ENCODE data around the gene OSBPL10.
A peak's percentile ranks its signal among the peaks of the same experiment; 100 is the strongest.
"Not testable (repeated sequence)": the region's sequence is repeated elsewhere in the genome, so short reads cannot be mapped to it uniquely, and the experiment has no call there.

Gene OSBPL10

DNA sequence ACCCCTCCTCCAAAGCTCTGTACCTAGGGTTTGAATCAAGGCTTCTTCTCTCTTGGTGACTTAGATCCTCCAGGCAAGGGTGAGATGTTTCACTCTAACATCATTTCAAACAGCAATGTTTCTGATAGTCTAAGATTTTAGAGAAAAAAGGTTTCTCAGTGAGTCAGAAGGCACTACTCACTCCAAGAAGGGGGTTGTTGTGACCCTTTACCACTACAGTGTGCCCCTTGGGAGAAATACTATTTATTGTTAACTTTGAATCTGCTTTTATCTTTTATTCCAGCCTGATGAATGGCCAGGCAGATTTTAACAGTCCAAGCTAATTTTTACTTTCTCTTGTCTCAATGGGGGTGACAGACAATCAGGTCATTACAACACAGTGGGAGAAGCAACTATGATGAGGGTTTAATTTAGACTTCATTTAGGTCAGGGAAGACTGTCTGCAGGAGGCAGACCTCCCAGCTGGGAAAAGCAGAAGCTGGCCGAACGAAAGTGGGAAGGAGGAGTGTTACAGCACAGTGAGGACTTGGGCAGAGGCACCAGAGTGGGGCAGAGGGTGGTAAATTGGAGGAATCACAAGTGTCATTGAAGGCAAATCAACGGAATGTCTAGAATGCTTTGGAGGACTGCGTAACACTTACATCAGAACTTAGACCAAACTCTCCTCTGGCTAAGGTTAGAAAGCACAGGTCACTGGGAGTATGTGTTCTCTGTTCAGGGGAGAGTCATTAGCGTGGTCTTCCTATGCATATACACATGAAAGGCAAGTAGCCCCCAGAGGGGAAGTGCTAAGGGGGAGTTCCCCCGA, 21.7 kb upstream of the OSBPL10 start:
- Mint-ChIP-seq H3K9me3 (no peaks in the 10 kb centered on the region), H3K4me1 (ENCODE audit: low read depth) (peaks cover 23% of the 10 kb centered on the region), H3K27ac (no peak overlapping the region), H3K27me3 (peaks cover 10% of the 10 kb centered on the region), H3K4me3 (no peak overlapping the region), H3K36me3 (ENCODE audit: low read depth) (no peaks in the 10 kb centered on the region)

DNA sequence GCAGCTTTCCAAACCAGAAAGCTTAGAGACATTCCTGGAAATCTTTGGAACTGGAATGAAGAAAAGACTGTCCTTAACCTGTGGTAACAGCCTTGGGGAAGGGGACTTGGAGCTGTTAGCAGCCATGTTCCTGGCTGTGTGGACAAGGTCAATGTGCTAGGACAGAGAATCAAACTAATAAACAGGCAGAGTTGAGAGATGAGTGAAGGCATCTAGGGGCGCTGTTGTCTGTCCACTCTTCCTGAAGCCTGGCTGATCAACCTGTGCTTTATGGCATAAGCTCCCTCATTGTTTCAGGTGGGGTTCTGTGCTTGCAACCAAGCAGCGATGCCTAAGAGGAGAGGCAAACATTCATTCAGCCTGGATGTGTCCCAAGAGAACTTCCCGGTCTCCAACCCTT, 19.8 kb upstream of the OSBPL10 start:
- Mint-ChIP-seq H3K27ac (no peak overlapping the region), H3K4me1 (ENCODE audit: low read depth) (peaks cover 23% of the 10 kb centered on the region)

DNA sequence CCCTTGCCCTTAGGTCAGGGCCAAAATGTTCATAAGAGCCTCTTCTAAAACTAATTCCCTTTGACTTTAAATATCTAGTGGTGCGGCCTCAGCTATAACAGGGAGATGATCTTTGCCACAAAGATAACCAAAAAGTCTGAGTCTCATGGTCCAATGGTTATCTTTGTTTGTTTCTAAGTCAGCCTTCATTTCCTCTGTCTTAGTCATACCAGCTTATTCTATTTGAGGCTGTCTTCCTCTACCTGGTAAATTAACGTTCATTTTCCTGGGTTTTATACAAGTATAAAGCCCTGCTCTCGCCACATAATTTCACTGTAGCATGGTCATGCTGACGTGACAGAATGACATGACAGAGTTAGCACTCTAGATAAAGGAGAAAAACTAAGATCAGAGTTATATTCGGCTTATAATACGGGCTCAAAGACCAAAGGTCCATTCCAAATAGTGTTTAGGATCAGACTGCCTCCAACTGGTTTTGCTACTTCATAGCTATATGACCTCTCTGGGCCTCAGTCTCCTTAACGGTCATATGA, 18.9 kb upstream of the OSBPL10 start:
- Mint-ChIP-seq H3K4me3 (no peak overlapping the region), H3K4me1 (ENCODE audit: low read depth) (peaks cover 23% of the 10 kb centered on the region), H3K27ac (no peak overlapping the region), H3K27me3 (peaks cover 4% of the 10 kb centered on the region), H3K9me3 (no peaks in the 10 kb centered on the region), H3K36me3 (ENCODE audit: low read depth) (no peaks in the 10 kb centered on the region)

More for the DNA sequence above, 19.8 kb upstream of the OSBPL10 start:
- H3K36me3 Mint-ChIP-seq (ENCODE audit: low read depth) = no peaks in the 10 kb centered on the region
- H3K27me3 Mint-ChIP-seq = peaks cover 4% of the 10 kb centered on the region
- H3K4me3 Mint-ChIP-seq = no peak overlapping the region
- H3K9me3 Mint-ChIP-seq = no peaks in the 10 kb centered on the region

DNA sequence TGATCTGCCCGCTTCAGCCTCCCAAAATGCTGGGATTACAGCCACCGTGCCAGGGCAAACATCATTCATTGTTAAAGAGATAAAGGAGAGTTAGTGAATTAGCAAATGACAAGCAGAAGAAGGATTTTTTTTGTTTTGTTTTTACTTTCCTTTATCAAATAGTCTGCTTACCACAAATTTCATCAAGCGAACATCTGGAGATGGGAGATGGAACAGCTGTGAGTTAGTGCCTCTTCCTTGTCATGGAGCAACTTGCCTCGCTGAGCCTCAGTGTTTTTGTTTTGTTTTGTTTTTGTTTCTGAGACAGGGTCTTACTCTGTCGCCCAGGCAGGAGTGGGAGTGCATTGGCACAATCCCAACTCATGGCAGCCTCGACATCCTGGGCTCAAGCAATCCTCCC, 16.4 kb upstream of the OSBPL10 start:
- peaks cover 18% of the 10 kb centered on the region for H3K4me1 Mint-ChIP-seq (ENCODE audit: low read depth)
- no peak overlapping the region for H3K4me3 Mint-ChIP-seq
- peaks cover 6% of the 10 kb centered on the region for H3K9me3 Mint-ChIP-seq
- peaks cover 3% of the 10 kb centered on the region for H3K27me3 Mint-ChIP-seq
- H3K27ac Mint-ChIP-seq = no peak overlapping the region
- no peaks in the 10 kb centered on the region for H3K36me3 Mint-ChIP-seq (ENCODE audit: low read depth)

DNA sequence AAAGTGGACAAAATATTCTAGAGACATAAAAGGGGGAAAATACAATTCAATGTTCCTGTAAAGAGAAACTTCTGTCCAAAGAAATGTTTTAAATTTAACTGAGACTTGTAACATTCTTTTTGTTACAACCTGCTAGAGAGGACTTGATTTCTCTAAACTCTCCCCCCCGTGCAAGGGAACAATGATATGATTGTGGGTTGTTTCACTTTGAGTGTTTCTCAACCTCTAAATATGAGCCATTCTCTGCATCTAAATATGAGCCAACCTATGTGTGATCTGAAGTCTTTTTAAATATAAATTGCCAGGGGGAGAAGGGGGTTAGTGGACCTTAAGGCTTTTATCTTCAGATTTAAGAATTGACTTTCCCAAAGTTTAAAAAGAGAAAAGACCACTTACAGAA, 15.1 kb upstream of the OSBPL10 start:
- Mint-ChIP-seq H3K27ac (no peak overlapping the region), H3K27me3 (peaks cover 3% of the 10 kb centered on the region), H3K4me1 (ENCODE audit: low read depth) (peaks cover 18% of the 10 kb centered on the region), H3K36me3 (ENCODE audit: low read depth) (no peaks in the 10 kb centered on the region), H3K9me3 (peaks cover 6% of the 10 kb centered on the region), H3K4me3 (no peak overlapping the region)

DNA sequence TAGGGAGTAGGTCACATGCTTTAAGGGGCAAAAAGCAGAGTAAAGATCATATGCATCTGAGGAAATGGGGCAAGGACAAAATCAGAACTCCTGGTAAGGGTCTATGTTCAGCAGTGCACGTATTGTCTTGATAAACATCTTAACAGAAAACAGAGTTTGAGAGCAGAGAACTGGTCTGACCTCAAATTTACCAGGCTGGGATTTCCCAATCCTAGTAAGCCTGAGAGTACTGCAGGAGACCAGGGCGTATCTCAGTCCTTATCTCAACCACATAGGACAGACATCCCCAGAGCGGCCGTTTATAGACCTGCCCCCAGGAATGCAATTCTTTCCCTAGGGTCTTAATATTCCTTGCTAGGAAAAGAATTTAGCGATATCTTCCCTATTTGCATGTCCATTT, 14.0 kb upstream of the OSBPL10 start:
- H3K4me1 Mint-ChIP-seq (ENCODE audit: low read depth) = peaks cover 16% of the 10 kb centered on the region
- H3K36me3 Mint-ChIP-seq (ENCODE audit: low read depth); H3K27me3 Mint-ChIP-seq; H3K9me3 Mint-ChIP-seq; H3K4me3 Mint-ChIP-seq; H3K27ac Mint-ChIP-seq: not testable (repeated sequence)

DNA sequence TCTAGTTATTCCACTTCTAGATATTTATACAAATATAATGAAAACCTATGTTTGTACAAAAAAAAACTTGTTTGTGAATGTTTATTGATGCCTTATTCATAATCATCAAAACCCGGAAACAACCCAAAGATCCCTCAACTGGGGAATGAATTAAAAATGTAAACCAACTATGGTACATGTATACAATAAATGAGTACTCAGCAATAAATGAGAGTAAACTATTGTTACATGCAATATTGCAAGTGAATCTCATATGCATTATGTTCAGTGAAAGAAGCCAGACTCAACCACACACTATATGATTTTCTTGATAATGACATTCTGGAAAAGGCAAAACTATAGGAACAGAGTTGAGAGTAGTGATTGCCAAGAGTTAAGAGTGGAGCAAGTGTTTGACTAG, 12.8 kb upstream of the OSBPL10 start:
- Mint-ChIP-seq H3K27ac (no peak overlapping the region), H3K27me3 (peaks cover 3% of the 10 kb centered on the region), H3K4me1 (ENCODE audit: low read depth) (peaks cover 9% of the 10 kb centered on the region), H3K36me3 (ENCODE audit: low read depth) (no peaks in the 10 kb centered on the region), H3K4me3 (no peak overlapping the region), H3K9me3 (peaks cover 6% of the 10 kb centered on the region)

DNA sequence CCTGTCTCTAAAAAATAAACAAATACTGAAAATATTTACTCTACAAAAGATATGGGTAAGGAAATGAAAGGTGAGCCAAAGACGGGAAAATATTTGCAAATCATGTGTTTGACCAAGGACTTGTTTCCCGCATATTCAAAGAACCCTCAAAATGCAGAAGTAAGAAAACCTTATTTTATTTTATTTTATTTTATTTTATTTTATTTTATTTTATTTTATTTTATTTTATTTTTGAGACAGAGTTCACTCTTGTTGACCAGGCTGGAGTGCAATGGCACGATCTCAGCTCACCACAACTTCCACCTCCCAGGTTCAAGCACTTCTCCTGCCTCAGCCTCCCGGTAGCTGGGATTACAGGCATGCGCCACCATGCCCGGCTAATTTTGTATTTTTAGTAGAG, 11.9 kb upstream of the OSBPL10 start:
- not testable (repeated sequence) for H3K27ac Mint-ChIP-seq; H3K9me3 Mint-ChIP-seq; H3K4me1 Mint-ChIP-seq (ENCODE audit: low read depth); H3K4me3 Mint-ChIP-seq; H3K27me3 Mint-ChIP-seq; H3K36me3 Mint-ChIP-seq (ENCODE audit: low read depth)

DNA sequence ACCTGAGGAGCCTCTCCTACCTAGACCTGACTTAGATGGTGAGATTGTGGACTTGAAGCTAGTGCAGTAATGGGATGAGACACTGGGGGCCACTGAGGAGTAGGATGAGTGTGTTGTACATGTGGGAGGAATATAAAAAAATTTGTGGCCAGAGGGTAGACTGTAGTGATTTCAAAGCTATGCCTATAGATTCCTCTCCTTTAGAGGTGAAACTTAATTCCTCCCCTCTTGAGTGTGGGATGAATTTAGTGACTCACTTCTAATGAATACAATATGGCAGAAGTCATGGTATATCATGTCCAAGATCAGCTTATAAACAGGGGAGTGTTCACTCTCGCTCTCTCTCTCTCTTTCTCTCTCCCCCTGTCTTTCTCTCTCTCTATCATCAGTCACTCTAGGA, 7.2 kb upstream of the OSBPL10 start:
- Mint-ChIP-seq H3K4me3 (no peak overlapping the region), H3K4me1 (ENCODE audit: low read depth) (no peaks in the 10 kb centered on the region), H3K27me3 (no peaks in the 10 kb centered on the region), H3K27ac (no peak overlapping the region), H3K36me3 (ENCODE audit: low read depth) (no peaks in the 10 kb centered on the region), H3K9me3 (no peaks in the 10 kb centered on the region)

DNA sequence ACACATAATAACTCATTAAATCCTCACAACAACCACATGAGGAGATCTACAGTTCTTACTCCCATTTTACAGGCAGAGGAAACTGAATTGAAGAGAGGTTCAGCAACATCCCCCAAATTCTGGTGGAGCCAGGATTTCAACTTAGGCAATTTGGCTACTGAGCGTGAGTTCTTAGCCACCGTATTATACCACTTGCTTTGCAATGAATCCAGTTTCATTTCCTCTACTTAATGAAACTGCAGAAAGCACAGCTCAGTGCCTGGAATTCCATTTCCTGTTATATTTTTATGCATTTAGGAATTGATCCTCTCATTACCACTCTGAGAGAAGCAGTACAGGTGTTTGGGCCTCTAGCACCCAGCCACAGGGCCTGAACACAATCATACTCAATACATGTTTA, 4.8 kb upstream of the OSBPL10 start:
- peaks cover 7% of the 10 kb centered on the region for H3K4me1 Mint-ChIP-seq (ENCODE audit: low read depth)
- no peaks in the 10 kb centered on the region for H3K36me3 Mint-ChIP-seq (ENCODE audit: low read depth)
- H3K27me3 Mint-ChIP-seq = peaks cover 10% of the 10 kb centered on the region
- H3K4me3 Mint-ChIP-seq = no peak overlapping the region
- H3K27ac Mint-ChIP-seq = no peak overlapping the region
- H3K9me3 Mint-ChIP-seq = no peaks in the 10 kb centered on the region

DNA sequence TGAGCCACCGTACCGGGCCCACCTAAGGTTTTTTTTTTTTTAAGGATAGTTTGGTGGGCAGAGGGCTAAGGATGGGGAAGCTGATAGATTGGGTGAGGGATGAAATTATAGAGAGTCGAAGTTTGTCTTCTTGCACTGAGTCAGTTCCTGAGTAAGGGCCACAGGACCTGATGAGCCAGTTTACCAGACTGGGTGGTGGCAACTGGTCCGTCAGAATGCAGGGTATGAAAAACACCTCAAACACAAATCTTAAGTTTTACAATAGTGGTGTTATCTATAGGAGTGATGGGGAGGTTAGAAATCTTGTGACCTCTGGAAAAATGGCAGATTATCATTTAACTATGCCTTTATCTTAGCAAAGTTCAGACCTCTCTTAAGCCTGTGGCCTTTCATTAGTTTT, 3.3 kb upstream of the OSBPL10 start:
- H3K27ac Mint-ChIP-seq = peak overlapping the region; percentile 21
- no peak overlapping the region for H3K4me3 Mint-ChIP-seq
- H3K4me1 Mint-ChIP-seq (ENCODE audit: low read depth) = peaks cover 12% of the 10 kb centered on the region
- no peaks in the 10 kb centered on the region for H3K36me3 Mint-ChIP-seq (ENCODE audit: low read depth)
- peaks cover 14% of the 10 kb centered on the region for H3K27me3 Mint-ChIP-seq
- H3K9me3 Mint-ChIP-seq = no peaks in the 10 kb centered on the region

DNA sequence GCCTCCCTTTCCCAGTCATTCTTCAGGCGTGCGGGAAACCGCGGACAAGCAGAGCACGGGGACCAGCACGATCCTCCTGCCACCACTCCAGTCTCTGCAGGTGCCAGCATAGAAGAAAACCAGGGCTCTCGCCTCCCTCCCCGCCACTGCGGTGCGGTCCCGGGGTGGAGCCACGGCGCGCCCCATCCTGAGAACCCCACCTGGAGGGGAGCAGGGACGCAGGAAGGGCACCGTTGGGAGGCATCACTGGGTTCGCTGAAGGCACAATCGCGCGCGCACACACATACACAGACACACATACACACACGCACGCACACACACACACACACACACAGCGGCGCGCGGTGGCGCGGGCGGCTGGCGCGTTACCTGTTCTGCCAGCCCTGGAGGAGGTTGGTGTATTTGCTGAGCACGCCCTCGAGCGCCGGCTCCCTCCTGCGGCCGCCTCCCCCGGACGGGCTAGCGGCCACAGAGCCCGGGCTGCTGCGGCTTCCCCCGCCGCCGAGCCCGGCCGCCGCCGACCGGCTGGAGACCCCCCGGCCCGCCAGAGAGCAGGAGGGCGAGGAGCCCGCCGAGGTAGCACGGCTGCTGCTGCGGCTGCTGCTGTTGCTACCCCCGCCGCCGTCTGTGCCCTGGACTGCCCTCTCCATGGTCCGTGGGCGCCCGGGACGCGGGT, 394 bp downstream of the OSBPL10 start:
- no peaks in the 10 kb centered on the region for H3K9me3 Mint-ChIP-seq

DNA sequence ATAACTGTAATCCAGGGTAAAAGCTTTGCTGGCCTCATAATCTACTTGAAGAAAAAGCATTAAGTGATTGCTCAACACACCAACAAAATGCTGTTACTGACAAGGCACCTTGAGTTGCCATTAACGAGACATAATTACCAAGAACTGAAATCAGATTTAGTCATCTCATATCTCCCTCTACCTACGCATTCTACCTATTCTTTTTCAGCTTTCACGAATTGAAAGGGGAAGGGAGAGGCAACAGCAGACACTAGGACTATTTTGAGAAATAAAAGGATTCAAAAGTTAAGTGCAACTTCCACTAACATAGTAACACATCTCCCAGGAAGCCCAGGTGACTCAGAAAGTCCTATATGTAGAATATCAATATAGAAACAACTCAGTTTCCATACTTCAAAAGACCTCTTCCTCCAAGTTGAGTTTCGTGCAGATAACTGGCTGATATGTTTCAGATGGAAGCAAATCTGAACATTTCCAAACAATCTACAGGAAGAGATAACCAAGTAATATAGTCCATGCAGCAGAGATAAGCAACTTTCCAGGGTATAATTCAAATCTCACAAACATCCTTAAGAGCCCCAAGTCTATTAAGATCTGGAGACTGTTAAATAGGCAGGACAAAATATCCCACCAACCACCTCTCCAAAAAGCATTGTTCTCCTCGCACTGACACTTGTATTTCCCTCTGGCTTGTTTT, 1.9 kb downstream of the OSBPL10 start:
- Mint-ChIP-seq H3K4me3 (peak overlapping the region; percentile 74), H3K4me1 (ENCODE audit: low read depth) (peaks cover 28% of the 10 kb centered on the region), H3K36me3 (ENCODE audit: low read depth) (no peaks in the 10 kb centered on the region), H3K27me3 (peaks cover 31% of the 10 kb centered on the region), H3K27ac (peak overlapping the region; percentile 67), H3K9me3 (no peaks in the 10 kb centered on the region)

More for the DNA sequence above, 394 bp downstream of the OSBPL10 start:
- Mint-ChIP-seq H3K27me3 (peaks cover 28% of the 10 kb centered on the region), H3K36me3 (ENCODE audit: low read depth) (no peaks in the 10 kb centered on the region), H3K4me3 (peak overlapping the region; percentile 82), H3K4me1 (ENCODE audit: low read depth) (peaks cover 28% of the 10 kb centered on the region), H3K27ac (no peak overlapping the region)

DNA sequence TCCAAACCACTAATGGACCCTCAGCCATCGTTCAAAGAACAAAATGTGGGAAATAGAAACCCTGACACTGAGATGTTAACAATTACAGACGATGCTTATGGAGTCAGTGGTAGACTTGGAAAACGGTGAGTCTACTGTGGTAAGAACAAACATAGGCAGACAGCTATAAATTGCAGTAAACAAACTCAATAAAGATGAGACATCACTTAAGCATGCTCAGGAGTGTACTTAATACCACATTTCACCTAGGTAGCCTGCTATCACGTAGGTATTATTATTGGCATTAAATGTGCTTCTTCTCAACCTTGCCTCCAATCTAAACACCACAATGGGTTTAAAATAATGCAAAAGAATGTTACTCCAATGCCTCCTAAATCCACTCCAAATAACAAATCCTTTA, 2.5 kb downstream of the OSBPL10 start:
- Mint-ChIP-seq H3K27me3 (peaks cover 31% of the 10 kb centered on the region), H3K4me1 (ENCODE audit: low read depth) (peaks cover 28% of the 10 kb centered on the region)

DNA sequence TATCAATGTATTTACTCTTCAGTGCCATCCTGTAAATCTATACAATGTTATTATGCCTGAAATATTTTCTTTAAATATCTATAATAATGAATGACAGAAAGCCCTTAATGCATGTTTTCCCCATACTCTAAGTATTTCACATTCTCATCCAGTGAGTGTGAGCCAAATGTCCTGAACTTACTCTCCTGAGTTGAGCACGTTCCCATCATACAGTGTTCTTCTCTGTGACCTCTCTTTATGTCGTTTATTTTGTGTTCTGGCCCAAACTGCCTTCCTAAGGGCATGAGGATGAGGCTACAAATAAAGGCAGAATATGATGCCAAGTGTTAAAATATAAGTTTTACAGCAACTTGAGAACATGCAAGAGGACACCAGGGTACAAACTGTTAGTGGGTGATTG, 3.3 kb downstream of the OSBPL10 start:
- H3K4me1 Mint-ChIP-seq (ENCODE audit: low read depth) = peaks cover 31% of the 10 kb centered on the region
- no peaks in the 10 kb centered on the region for H3K9me3 Mint-ChIP-seq
- H3K4me3 Mint-ChIP-seq = no peak overlapping the region
- no peak overlapping the region for H3K27ac Mint-ChIP-seq
- no peaks in the 10 kb centered on the region for H3K36me3 Mint-ChIP-seq (ENCODE audit: low read depth)
- H3K27me3 Mint-ChIP-seq = peaks cover 31% of the 10 kb centered on the region

More for the DNA sequence above, 2.5 kb downstream of the OSBPL10 start:
- H3K9me3 Mint-ChIP-seq = no peaks in the 10 kb centered on the region
- peak overlapping the region; percentile 67 for H3K27ac Mint-ChIP-seq
- no peaks in the 10 kb centered on the region for H3K36me3 Mint-ChIP-seq (ENCODE audit: low read depth)
- H3K4me3 Mint-ChIP-seq = peak overlapping the region; percentile 74

Data from stimulated activated naive CD8-positive, alpha-beta T cell treated with anti-CD3 and anti-CD28 coated beads, Interleukin-15, Interleukin-2, amounts not matched to agents 100 ng/mL and 50 ng/mL, for 24 hours (primary cell).